Upper lobe of left lung (tissue), 6 donors: ENCODE measurements around the gene SEMA4D. TPM values are rescaled to one million over a fixed set of nuclear protein-coding genes. Genes with fewer than 3 reads are reported as not detected.

Experiments
- ATAC-seq, 2 donors: fragments of 200-7000 bp; cut with Tn5 transposase; one replicate each; pipeline ENCODE4 v1.9.1; 2022; ENCODE audit warnings: mild to moderate bottlenecking in 2 of 2, moderate library complexity in 2 of 2; ENCODE audit not compliant: low FRiP score in 2 of 2
- DNase-seq, 2 donors: peaks; one replicate each; pipeline ENCODE4 v3.0.0-alpha.2; 2019 to 2020
- H3K27ac ChIP-seq, 4 donors: fragments of 200-600 bp; sonication (generic); one replicate each; pipeline ENCODE4 v1.5.1; 2016 to 2019
- H3K27me3 ChIP-seq, 4 donors: fragments of 200-600 bp; sonication (generic); one replicate each; pipeline ENCODE4 v1.5.1; 2017 to 2019
- H3K36me3 ChIP-seq, 4 donors: fragments of 200-600 bp; sonication (generic); one replicate each; pipeline ENCODE4 v1.5.1; 2016 to 2019
- H3K4me1 ChIP-seq, 4 donors: fragments of 200-600 bp; sonication (generic); one replicate each; pipeline ENCODE4 v1.5.1; 2018 to 2019
- H3K4me3 ChIP-seq, 4 donors: fragments of 200-600 bp; sonication (generic); one replicate each; pipeline ENCODE4 v1.5.1; 2017 to 2019; ENCODE audit warnings: mild to moderate bottlenecking in 2 of 4, moderate library complexity in 1 of 4
- H3K9me3 ChIP-seq, 4 donors: fragments of 200-600 bp; sonication (generic); one replicate each; pipeline ENCODE4 v1.5.1; 2018 to 2019
- CTCF ChIP-seq, 6 experiments: fragments of 450-650 bp in 4 of 6; fragments of 200-600 bp in 2 of 6; sonication (generic) in 2 of 6; IDR thresholded peaks; one replicate each; pipeline ENCODE4 v1.5.1; 2016 to 2019; ENCODE audit warnings: antibody characterized with exemption in 6 of 6
- EP300 ChIP-seq, 4 donors: sonication (generic); formaldehyde crosslinking; IDR thresholded peaks; one replicate each; pipeline ENCODE4 v1.5.1; 2017; ENCODE audit warnings: antibody characterized with exemption in 4 of 4, control low read depth in 2 of 4
- POLR2A ChIP-seq, 4 donors: fragments of 450-650 bp; IDR thresholded peaks; one replicate each; pipeline ENCODE4 v1.5.1; 2016 to 2017; ENCODE audit warnings: antibody characterized with exemption in 4 of 4, mild to moderate bottlenecking in 2 of 4
- POLR2AphosphoS5 ChIP-seq, 2 donors: sonication (generic); formaldehyde crosslinking; IDR thresholded peaks; one replicate each; pipeline ENCODE4 v1.5.1; 2017; ENCODE audit warnings: antibody characterized with exemption in 2 of 2
- WGBS, 2 donors: methylation state at CpG; one replicate each; pipeline ENCODE4 v1.1.5; 2017 to 2018; 5-methylcytosine and 5-hydroxymethylcytosine counted together
- total RNA-seq, 6 donors: library from RNA; depleted of rRNA in 4 of 6; stranded (reverse); fragments of >200 nt in 4 of 6; gene quantifications; one replicate each; pipeline versions ENCODE4 v1.1.0 to v1.2.1, GENCODE V29; 2016 to 2021
- donor health status: DM: no; HTN: no; CAD: no; lungs with moderate emphysema.
- donor health status: DM: no; HTN: yes; CAD: no; lungs with severe emphysema.

SEMA4D gene
- total RNA-seq, 6 donors from 2014 or later, result 24.6 to 61.3 (median 41.8) TPM

- no peak overlapping the region for H3K4me3 ChIP-seq
- peak overlapping the region in 1 of 4 donors; percentile 81 for H3K27ac ChIP-seq
- no peaks in the 10 kb centered on the region for H3K9me3 ChIP-seq
- H3K4me1 ChIP-seq, result peaks cover 0 to 7% (median 4%) of the 10 kb centered on the region in 4 donors
- DNase-seq (no peak), ATAC-seq (no peak)
- no peaks in the 10 kb centered on the region for H3K36me3 ChIP-seq
- no peaks in the 10 kb centered on the region for H3K27me3 ChIP-seq
- 79 to 83% methylated on average over 13 of the region's 13 CpGs for WGBS, 2 donors
- no peak for TF ChIP-seq POLR2AphosphoS5 (IDR thresholded peaks at IDR 0.05)
- no peak for TF ChIP-seq EP300 (IDR thresholded peaks at IDR 0.05)
- TF ChIP-seq POLR2A (IDR thresholded peaks at IDR 0.05), result no peak
- TF ChIP-seq CTCF (IDR thresholded peaks at IDR 0.05), result no peak
These were observed 36.8 kb upstream of the SEMA4D start for GRCh38 chr9:89534515-89535287.

GRCh38 chr9:89533411-89534095 lies 35.6 kb upstream of the SEMA4D start:
- WGBS, 2 donors, result 76 to 79% methylated on average over 9 to 10 of the region's 10 CpGs
- Histone ChIP-seq H3K4me1 (peaks cover 0 to 12% (median 10%) of the 10 kb centered on the region in 4 donors), H3K4me3 (no peak overlapping the region), H3K36me3 (no peaks in the 10 kb centered on the region), H3K27ac (no peak overlapping the region), H3K9me3 (no peaks in the 10 kb centered on the region), H3K27me3 (no peaks in the 10 kb centered on the region)
- DNase-seq, result no peak
- ATAC-seq, result no peak
- no peak for TF ChIP-seq POLR2AphosphoS5 (IDR thresholded peaks at IDR 0.05)
- no peak for TF ChIP-seq EP300 (IDR thresholded peaks at IDR 0.05)
- no peak for TF ChIP-seq CTCF (IDR thresholded peaks at IDR 0.05)

- H3K4me1 ChIP-seq, result peaks cover 0 to 17% (median 12%) of the 10 kb centered on the region in 4 donors
- no peaks in the 10 kb centered on the region for H3K9me3 ChIP-seq
- no peaks in the 10 kb centered on the region for H3K36me3 ChIP-seq
- ATAC-seq (no peak), DNase-seq (no peak)
- 90 to 93% methylated on average over 1 of the region's 1 CpG for WGBS, 2 donors
- H3K4me3 ChIP-seq, result no peak overlapping the region
- H3K27me3 ChIP-seq, result no peaks in the 10 kb centered on the region
- no peak overlapping the region for H3K27ac ChIP-seq
- TF ChIP-seq EP300 (IDR thresholded peaks at IDR 0.05), result no peak
- no peak for TF ChIP-seq CTCF (IDR thresholded peaks at IDR 0.05)
- TF ChIP-seq POLR2A (IDR thresholded peaks at IDR 0.05), result no peak
- no peak for TF ChIP-seq POLR2AphosphoS5 (IDR thresholded peaks at IDR 0.05)
These were observed 35.0 kb upstream of the SEMA4D start for GRCh38 chr9:89532944-89533343.

- no peak for ATAC-seq
- Histone ChIP-seq H3K4me3 (no peak overlapping the region), H3K27ac (no peak overlapping the region), H3K9me3 (no peaks in the 10 kb centered on the region), H3K36me3 (no peaks in the 10 kb centered on the region), H3K27me3 (no peaks in the 10 kb centered on the region), H3K4me1 (peaks cover 0 to 20% (median 13%) of the 10 kb centered on the region in 4 donors)
- peak in 1 of 2 donors; percentile 38 for DNase-seq
- 38 to 69% methylated on average over 3 to 4 of the region's 4 CpGs for WGBS, 2 donors
- TF ChIP-seq POLR2A (IDR thresholded peaks at IDR 0.05) (no peak), CTCF (IDR thresholded peaks at IDR 0.05) (no peak), POLR2AphosphoS5 (IDR thresholded peaks at IDR 0.05) (no peak)
These were observed 34.6 kb upstream of the SEMA4D start for GRCh38 chr9:89532478-89532877.
